NCI-H146 treated with DMSO at 0.1 percent for 48 hours (cell line): ENCODE data around the gene KIF1A.
A peak's percentile ranks its signal among the peaks of the same experiment; 100 is the strongest.

Experiments used
- DNase-seq: peaks from one replicate; lab custom pipeline; 2025; ENCODE audit not compliant: unreplicated experiment; lab: John Stamatoyannopoulos, UW

KIF1A gene

GRCh38 chr2:240819858-240820606, at the start of gene KIF1A:
KIF1A (minus strand) TSS chr2:240820219; CDS start chr2:240797752, 22,467 bp downstream.
- peak; percentile 68 for DNase-seq

- no peak for DNase-seq
Measured at GRCh38 chr2:240869109-240869955, 49.3 kb upstream of the KIF1A start.

GRCh38 chr2:240868286-240869108, 48.5 kb upstream of the KIF1A start, which contains the start of gene AGXT:
AGXT (plus strand) TSS chr2:240868824; CDS start chr2:240868866, 42 bp downstream.
- DNase-seq = peak; percentile 82

- DNase-seq = no peak
Measured at GRCh38 chr2:240865391-240865790, 45.4 kb upstream of the KIF1A start.

GRCh38 chr2:240864475-240864874, 44.5 kb upstream of the KIF1A start:
- DNase-seq = no peak

GRCh38 chr2:240861547-240861946, 41.5 kb upstream of the KIF1A start:
- no peak for DNase-seq

- DNase-seq = no peak
Measured at GRCh38 chr2:240858871-240859270, 38.9 kb upstream of the KIF1A start.

GRCh38 chr2:240858321-240858720, 38.3 kb upstream of the KIF1A start:
- DNase-seq = no peak

GRCh38 chr2:240857039-240858008, 37.3 kb upstream of the KIF1A start:
- DNase-seq = peak; percentile 37

GRCh38 chr2:240856151-240856980, 36.3 kb upstream of the KIF1A start:
- DNase-seq = no peak

GRCh38 chr2:240855670-240856069, 35.7 kb upstream of the KIF1A start:
- DNase-seq = no peak

- DNase-seq = no peak
Measured at GRCh38 chr2:240852671-240853314, 32.8 kb upstream of the KIF1A start.

GRCh38 chr2:240851078-240851991, 31.3 kb upstream of the KIF1A start:
- DNase-seq = peak; percentile 47

- DNase-seq = no peak
Measured at GRCh38 chr2:240850756-240851077, 30.7 kb upstream of the KIF1A start.

- DNase-seq = no peak
Measured at GRCh38 chr2:240850026-240850425, 30.0 kb upstream of the KIF1A start.

GRCh38 chr2:240848900-240849680, 29.1 kb upstream of the KIF1A start:
- DNase-seq = no peak

GRCh38 chr2:240847817-240848216, 27.8 kb upstream of the KIF1A start:
- DNase-seq = no peak
